Measurements from ENCODE around the gene MCTP2.

Gene MCTP2

DNA sequence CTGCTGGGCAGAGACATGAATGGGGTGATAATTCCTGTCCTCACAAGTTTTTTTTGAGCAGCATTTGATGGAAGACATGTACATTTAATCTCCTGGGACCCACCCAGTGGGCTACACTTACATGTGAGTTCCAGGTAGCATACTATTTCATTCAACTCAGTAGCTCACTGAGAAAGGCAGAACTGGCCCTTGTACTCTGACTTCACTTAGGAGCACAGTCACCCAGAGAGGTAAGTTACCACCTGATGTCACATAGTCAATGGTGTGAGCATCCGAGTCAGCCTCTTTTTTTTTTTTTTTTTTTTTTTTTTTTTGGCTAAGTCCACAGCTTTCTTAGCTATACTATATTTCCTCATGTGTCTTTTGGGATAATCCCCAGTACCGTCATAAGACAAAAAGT, 32.7 kb upstream of the MCTP2 start:
- TF ChIP-seq, protein P1, sequence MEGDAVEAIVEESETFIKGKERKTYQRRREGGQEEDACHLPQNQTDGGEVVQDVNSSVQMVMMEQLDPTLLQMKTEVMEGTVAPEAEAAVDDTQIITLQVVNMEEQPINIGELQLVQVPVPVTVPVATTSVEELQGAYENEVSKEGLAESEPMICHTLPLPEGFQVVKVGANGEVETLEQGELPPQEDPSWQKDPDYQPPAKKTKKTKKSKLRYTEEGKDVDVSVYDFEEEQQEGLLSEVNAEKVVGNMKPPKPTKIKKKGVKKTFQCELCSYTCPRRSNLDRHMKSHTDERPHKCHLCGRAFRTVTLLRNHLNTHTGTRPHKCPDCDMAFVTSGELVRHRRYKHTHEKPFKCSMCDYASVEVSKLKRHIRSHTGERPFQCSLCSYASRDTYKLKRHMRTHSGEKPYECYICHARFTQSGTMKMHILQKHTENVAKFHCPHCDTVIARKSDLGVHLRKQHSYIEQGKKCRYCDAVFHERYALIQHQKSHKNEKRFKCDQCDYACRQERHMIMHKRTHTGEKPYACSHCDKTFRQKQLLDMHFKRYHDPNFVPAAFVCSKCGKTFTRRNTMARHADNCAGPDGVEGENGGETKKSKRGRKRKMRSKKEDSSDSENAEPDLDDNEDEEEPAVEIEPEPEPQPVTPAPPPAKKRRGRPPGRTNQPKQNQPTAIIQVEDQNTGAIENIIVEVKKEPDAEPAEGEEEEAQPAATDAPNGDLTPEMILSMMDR (IDR thresholded peaks at IDR 0.05) = no peak

DNA sequence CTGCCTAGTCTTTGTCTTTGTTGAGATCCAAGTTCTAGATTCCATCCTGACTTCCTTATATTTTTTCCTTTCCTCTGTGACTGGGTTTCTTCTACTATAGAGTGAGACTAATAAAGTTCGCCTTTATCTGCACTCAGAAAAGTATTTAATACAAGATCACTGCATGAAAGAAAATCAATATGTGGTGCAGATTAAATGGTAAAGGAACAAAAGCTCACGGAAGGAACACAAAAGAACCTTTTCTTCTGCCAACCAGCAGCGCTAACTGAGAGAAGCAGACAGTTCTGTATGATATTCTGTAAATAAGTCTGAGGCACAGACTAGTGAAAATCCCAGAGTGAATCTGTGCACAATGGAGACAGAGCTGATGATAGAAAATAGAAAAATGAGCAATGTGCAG, 31.6 kb upstream of the MCTP2 start:
- TF ChIP-seq, protein P1 (IDR thresholded peaks at IDR 0.05) = no peak

DNA sequence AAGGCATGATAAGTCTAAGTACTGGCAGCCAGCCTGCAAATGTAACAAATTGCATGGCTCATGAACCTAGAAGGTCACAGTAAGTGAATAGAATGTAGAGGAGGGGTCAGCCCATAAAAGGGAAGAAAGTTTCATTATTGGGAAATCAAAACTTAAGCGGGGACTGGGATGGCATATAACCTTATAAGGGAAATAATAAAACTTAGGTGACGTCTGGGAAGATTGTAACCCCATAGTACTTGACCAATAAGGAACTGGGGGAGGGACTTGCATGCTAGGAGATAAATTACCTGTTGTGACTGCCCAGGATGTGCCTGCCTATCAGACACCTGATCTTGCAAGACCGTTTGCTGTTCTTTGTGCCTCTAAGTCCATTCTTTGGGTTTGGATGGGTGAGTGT, 28.1 kb upstream of the MCTP2 start:
- TF ChIP-seq, protein P1 (IDR thresholded peaks at IDR 0.05) = no peak

DNA sequence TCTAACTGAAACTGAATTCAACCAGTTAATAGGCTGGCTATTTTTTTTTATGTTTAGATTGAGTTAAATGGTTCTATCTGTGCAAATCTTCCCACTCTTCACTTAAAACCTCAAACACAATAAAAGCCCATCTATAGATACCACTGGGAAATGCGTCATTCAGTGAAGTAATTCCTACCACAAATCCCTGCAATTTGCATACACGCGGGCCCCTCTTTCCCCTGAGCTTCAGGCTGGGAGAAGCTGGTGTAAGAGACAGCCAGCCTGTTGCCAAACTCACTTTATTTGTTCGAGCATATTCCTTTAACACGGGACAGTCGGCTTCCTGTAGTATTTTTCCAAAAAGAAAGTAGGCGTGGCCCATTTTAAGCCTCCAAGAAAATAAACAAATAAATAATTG, 26.0 kb upstream of the MCTP2 start:
- TF ChIP-seq, protein P1 (IDR thresholded peaks at IDR 0.05) = no peak

DNA sequence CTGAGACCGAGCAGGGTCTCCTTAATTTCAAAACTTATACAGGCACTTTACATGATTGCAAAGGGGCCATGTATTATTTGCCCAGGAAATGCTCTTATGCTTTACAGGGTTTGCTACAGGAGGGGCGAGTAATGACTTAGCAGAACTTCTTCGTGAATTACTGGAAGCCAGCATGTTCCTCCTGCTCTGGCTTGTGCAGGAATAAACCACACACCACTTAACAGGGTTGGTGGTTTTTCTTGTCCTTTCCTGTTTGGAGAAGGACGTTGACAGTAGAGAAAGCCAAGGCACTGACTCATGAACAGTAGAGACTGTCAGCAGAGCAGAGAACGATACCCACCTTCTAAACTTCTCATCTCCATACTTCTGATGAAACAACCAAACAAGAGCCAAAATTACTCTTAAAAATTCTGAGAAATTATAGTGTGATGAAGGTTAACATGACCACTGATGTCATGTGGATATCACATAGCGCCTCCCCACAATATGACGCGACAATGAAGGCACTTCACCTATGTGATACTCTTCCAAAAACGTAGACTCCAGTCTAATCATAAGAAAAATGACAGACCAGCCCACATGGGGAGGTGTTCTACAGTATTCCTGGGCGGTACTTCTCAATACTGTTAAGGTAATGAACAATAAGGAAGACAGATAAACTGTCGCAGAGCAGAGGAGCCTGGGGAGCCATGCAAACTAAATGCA, 24.7 kb upstream of the MCTP2 start:
- TF ChIP-seq, protein P1 (IDR thresholded peaks at IDR 0.05) = no peak

DNA sequence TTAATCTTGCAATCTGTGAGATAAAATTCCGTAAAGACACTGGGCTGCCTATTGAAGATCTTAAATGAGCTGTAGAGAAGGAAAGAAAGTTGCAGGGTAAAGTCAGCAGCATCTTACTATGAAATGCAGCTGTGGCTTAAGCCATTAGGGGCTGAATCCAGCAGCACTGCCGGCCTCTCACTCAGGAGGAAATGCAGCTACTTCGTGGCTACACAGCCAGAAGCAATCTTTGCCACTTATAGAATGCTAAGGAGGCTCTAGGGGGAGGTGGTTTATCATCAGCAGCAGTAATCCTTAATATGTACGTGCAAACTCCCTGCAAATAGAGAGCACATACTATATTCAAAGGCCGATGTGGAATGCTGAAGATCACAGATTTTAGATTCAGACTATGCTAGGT, 19.1 kb upstream of the MCTP2 start:
- TF ChIP-seq, protein P1 (IDR thresholded peaks at IDR 0.05) = no peak

DNA sequence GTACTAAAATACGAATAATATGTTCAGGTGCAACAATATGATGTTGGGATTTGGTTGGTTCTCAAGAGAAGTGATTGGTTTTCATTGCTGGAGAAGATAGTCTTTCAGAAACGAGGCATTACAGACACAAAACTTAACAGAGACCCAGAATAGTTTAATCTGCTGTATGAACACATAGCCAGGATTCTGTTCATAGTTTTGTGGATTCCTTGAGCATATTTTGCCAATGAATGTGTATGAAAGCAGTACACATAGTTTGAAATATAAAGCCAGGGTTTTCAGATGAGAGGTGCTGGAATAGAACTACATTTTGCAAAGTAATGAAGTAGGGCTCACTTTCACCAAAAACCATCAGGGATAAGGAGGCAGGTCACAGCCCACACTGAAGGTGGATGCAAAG, 5.7 kb upstream of the MCTP2 start:
- TF ChIP-seq, protein P1 (IDR thresholded peaks at IDR 0.05) = no peak

DNA sequence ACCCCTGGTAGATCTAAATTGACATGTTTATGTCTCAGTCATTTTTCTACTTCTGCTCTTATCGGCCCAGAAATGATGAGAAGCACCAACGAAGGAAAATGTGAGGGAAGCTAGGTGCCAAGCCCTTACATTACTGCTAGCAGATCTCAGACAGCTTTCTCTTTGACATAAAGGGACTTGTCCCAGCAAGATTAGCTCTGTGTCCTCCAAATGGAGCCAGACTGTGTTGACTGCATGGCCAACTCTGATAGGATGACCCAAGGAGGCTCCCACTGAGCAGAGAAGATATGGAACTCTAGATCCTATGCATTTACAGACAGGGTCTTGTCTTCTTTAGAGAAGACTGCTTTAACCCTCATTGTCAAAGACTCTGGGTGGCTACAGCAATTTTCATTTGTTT, 2.8 kb upstream of the MCTP2 start:
- TF ChIP-seq, protein P1 (IDR thresholded peaks at IDR 0.05) = no peak
